ENCODE data around the gene ATF5.

Gene ATF5, protein sequence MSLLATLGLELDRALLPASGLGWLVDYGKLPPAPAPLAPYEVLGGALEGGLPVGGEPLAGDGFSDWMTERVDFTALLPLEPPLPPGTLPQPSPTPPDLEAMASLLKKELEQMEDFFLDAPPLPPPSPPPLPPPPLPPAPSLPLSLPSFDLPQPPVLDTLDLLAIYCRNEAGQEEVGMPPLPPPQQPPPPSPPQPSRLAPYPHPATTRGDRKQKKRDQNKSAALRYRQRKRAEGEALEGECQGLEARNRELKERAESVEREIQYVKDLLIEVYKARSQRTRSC

DNA sequence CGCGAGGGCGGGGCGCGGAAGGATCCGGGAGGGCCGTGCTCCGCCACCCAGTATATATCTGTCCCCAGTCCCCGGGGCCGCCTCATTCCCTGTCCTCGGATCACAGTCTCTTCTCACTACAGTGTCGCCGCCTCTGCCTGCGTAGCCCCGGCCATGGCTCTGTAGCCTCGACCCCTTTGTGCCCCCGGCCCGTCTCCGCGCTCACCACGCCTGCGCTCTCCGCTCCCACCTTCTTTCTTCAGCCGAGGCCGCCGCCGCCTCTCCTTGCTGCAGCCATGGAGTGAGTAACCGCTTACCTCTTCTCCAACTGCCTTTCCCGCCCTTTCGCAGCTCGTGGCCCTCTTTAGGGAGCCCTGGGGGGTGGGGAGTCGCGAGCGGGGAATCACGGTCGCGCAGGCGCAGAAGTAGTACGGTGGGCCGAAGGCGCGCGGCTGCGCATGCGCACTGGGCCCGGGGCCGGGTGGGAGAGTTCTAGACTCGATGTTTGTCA is at the start of gene ATF5, which contains the start of gene NUP62:
TSS of gene ATF5 (plus strand) at position 85 of the 490 bp plus-strand sequence. CDS start 1,646 bp downstream, outside the sequence.
TSS of gene NUP62 (minus strand) at position 384 of the 490 bp plus-strand sequence. CDS start 19,697 bp downstream, outside the sequence.
- DNase-seq: peak; percentile 95

DNA sequence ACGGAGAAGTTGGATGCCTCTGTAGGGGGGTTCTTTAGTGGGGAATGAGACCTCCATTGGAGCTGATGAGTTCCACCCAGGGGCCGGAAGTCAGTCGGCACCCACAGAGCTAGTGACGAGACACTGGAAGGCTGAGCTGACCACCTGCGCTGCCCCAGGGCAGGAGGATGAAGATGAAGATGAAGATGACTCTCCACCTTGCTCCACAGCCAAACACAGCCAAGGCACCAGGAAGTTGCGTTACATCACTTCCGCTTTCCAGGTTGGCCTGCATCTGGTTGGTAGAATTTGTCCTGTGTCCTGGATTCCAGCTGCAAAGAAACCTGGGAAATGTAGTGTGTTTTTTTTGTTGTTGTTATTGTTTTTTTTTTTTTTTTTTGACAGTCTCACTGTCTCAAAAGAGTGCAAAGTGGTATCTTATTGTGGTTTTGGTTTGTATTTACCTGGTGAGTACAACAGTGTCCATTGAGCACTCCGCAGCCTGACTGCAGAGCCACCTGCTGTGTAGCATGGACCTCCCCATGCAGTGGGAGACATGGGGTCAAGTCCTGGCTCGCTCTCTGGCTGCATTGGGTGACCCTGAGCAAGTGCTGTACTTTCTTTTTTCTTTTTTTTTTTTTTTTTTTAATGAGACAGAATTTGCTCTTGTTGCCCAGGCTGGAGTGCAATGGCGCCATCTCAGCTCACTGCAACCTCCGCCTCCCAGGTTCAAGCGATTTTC is 49.6 kb upstream of the ATF5 start:
- DNase-seq: no peak

DNA sequence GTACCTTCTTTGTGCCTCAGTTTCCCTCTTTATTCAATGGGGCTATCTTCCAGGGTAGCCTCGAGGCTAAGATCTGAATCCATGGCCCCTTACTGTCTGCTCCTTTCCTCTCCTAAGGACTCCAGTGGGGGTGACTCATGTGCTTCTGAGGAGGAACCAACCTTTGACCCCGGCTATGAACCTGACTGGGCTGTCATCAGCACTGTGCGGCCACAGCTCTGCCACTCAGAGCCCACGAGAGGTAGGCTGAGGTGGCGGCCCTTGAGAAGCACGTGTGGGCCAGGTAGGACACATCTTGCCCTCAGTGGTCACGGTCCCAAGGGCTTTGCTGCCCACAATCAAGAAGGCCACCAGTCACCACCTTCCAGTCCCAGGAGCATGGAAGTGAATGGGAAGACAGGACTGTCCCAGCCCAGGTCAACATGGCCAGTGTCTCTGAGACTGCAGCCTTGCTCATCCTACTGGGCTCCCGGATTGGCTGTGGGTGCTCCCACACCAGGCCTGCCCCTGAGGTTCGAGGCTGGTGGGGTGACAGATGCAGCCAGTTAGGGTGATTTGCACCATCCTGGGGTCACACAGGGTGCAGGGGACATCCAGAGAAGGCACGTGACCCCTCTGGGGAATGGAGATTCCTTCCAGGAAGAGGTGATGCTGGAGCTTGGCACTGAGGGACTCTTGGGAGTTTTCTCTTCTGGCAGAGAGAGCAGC is 48.7 kb upstream of the ATF5 start:
- no peak for DNase-seq

DNA sequence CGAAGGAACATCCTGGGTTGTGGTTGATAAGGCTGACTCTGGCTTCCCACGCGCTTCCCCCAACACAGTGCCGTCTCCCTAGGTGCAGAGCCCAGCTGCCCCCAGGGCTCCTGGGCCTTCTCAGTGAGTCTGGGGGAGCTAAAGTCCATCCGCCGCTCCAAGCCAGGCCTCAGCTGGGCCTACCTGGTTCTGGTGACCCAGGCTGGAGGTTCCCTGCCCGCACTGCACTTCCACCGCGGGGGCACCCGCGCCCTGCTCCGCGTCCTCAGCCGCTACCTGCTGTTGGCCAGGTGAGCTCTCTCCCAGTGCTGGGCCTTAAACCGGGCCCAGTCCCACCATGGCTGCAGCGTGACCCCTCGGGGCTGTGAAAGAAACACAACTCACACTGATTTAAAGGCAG is 47.8 kb upstream of the ATF5 start:
- DNase-seq: no peak

DNA sequence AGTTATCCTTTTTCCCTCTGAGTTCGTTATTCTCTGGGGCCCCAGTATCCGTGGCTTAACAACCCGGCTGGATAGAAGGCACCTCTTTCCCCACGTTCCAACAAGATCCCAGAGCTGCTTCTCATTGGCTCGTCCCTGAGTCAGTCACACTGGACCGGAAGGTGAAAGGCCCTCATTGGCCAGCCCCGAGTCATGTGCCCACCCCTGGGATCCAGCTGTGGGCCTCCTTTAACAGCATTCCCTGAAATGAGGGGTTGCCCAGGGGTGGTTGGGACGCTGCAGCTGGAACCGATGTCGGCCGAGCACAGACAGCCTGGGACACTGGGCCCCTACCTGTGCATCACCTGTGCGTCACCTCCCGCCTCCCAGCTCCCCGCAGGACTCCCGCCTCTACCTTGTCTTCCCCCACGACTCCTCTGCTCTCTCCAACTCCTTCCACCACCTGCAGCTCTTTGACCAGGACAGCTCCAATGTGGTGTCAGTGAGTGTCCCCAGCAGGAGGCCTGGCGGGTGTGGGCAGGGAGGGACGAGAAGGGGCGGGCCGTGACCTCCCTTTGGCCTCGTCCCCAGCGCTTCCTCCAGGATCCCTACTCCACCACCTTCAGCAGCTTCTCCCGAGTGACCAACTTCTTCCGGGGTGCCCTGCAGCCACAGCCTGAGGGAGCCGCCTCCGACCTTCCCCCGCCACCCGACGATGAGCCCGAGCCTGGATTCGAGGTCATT is 47.2 kb upstream of the ATF5 start:
- peak; percentile 22 for DNase-seq

DNA sequence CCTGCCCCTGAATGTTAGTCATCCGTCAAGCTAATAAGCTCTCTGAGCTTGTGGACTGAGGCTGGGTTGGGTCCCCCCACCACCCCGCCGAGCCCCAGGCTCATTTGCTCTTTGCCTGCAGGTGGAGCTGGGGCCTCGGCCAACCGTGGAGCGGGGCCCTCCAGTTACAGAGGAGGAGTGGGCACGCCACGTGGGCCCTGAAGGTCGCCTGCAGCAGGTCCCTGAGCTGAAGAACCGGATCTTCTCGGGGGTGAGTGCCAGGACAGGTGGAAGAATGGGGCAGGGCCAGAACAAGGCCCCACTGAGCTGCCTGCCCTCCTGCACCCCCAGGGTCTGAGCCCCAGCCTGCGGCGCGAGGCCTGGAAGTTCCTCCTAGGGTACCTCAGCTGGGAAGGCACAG is 46.4 kb upstream of the ATF5 start:
- peak; percentile 16 for DNase-seq

DNA sequence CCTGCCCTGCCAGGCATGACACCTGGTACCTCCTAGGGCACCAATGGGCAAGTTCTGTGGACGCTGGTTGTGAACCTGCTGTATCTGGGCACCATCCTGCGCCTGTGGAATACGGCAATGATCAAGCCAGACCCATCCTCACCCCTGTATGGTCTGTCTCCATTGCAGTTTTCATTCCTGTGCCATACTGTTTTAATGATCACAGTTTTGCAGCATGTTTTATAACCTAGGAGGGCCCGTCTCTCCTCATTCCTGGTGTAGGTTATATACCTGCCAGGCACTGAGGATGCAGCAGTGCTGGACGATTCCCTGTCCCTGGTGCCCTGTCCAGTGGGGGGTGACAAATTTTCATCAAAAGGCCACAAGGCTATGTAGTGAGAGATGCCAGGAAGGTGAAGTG is 45.9 kb upstream of the ATF5 start:
- no peak for DNase-seq

DNA sequence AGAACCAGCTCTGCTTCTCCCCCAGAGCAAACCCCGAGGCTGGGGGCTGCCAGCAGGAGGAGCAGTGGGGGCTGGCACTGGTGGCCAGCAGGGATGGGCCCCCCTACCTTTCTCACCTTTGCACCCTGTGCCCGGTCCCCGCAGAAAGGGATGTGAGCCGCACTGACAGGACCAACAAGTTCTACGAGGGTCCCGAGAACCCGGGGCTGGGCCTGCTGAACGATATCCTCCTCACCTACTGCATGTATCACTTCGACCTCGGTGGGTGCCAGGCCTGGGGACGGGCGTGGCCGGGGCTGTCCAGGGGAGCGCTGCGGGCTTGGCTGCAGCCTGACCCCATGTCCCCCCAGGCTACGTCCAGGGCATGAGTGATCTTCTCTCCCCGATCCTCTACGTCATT is 44.9 kb upstream of the ATF5 start:
- no peak for DNase-seq

DNA sequence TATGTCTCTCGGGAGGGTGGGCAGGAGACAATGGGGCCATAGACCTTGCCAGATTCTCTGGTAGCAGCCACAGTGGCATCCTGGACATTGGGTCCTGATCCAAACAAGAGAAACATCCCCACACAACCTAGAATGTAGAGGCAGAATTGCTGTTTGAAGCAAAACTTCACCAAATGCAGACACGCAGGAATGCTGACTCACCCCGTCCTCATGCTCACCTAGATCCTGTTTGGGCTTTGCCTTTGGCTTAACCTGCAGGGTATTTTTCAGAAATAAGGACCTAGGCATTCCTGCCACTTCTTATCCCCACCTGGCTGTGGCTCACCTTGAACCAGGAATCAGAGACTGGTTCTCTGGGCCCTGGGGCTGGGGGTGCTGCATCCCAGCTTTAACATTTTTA is 44.2 kb upstream of the ATF5 start:
- DNase-seq: no peak

DNA sequence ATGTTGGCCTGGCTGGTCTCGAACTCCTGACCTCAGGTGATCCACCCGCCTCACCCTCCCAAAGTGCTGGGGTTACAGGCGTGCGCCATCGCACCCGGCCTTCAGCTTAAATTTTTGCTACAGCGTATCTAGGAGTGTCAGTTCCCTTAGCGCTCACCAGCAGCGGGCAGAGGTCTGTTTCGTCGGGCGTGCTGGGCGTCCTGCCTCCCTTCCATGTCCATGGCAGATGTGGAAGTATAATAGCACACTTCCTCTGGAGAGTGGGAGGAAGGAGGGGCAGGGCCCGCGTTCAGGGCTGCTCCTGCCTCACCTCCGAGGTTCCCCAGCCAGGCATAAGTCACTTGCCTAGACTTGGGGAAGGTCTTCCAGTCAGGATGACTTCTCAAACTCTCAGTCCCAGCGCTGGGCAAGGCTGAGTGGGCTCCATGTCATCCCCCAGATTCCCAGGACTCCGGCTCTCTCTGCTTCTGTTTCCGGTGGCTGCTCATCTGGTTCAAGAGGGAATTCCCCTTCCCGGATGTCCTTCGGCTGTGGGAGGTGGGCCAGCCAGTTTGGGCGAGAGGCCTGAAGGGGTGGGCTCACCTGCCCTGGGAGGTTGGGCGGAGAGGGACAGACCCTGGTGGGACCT is 41.9 kb upstream of the ATF5 start:
- DNase-seq: no peak

DNA sequence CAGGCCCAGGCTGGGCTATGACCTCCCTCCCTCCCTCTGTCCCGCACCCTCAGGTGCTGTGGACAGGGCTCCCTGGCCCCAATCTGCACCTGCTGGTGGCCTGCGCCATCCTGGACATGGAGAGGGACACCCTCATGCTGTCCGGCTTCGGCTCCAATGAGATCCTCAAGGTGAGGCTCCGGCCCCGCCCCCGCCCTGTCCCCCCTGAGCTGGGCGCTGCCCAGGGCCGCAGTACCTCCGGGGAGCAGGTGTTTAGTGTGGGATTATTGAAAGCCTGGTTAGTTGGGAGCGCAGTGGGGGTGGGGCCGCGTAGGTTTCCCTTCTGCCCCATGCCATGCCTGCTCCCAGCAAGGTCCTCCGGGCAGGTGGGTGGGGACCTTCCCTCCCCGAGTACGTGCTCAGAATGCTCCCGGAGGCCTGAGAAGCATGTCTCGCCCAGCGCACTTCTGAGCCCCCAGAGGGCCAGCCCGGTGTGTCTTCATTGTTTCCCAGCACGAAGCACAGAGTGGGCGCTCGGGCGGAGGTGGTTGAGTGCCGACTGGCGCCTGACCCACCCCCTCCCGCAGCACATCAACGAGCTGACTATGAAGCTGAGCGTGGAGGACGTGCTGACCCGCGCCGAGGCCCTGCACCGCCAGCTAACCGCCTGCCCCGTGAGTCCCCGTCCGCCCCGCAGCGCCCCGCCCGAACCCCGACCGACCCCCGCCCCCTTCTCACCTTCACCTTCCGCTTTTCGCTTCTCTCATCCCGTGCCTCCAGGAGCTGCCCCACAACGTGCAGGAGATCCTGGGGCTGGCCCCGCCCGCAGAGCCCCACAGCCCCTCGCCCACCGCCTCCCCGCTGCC is 41.1 kb upstream of the ATF5 start:
- no peak for DNase-seq

DNA sequence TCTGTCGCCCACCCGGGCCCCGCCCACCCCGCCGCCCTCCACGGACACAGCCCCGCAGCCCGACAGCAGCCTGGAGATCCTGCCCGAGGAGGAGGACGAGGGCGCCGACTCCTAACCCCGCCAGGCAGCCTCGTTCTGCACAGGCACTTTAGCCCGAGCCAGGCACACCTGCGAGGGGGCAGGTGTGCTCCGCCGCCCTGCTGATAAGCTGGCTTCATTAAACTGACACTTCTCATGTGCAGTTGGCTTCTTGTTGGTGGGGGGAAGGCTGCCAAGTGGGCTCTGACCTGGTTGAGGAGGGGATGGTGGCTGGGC is 40.5 kb upstream of the ATF5 start:
- DNase-seq: no peak

DNA sequence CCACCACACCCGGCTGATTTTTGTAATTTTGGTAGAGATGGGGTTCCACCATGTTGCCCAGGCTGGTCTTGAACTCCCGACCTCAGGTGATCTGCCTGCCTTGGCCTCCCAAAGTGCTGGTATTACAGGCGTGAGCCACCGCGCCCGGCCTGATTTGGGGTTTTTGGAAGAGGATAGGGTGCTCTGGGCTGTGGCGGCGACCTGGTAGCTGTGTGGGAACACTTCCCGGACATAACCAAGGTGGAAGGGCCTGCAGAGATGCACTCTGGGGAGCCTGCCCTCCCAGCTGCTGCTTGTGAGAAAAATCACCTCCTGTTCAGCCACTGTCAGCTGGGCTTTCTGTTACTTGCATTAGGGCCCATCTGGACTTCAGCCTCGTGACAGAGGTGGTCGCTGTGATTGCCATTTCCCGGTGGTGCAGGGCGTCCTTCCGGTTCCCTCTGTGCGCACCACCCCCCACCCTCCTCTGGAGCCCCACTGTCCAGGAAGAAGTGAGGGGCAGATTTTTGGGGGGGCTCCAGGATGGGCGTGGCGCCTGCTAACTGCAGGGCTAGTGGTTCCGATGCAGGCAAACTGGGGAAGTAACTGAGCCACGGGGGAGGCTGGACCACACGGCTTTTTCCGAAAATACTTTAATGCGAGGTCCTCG is 39.8 kb upstream of the ATF5 start:
- no peak for DNase-seq

DNA sequence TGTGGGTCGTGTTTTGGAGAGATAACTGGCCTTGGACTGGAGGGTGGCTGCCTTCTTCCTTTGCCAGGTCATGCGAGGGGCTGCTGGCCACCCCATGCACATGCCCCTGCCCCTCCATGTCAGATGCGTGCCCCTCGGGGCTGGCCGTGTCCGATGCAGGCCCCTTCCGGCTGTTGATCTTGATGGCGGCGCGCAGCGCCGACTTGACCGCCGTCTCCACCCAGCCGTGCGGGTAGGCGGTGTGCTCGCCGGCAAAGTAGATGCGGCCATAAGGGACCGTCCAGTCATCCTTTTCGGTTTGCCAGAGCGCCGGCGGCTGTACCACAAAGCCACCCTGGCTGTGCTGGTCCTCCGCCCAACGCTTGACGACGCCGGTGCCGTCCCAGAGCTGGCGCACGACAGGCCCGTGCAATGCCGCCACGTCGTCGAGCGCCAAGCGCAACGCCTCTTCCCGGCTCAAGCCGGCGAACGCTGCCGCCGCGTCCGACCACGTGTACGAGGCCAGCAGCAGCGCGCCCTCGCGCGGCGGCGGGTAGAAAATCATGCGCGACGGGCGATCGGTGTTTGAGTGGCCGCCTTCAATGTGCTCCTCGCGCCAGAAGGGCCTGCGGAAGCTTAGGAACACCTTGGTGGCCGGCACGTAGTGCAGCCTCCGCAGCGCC is 39.2 kb upstream of the ATF5 start:
- peak; percentile 86 for DNase-seq

DNA sequence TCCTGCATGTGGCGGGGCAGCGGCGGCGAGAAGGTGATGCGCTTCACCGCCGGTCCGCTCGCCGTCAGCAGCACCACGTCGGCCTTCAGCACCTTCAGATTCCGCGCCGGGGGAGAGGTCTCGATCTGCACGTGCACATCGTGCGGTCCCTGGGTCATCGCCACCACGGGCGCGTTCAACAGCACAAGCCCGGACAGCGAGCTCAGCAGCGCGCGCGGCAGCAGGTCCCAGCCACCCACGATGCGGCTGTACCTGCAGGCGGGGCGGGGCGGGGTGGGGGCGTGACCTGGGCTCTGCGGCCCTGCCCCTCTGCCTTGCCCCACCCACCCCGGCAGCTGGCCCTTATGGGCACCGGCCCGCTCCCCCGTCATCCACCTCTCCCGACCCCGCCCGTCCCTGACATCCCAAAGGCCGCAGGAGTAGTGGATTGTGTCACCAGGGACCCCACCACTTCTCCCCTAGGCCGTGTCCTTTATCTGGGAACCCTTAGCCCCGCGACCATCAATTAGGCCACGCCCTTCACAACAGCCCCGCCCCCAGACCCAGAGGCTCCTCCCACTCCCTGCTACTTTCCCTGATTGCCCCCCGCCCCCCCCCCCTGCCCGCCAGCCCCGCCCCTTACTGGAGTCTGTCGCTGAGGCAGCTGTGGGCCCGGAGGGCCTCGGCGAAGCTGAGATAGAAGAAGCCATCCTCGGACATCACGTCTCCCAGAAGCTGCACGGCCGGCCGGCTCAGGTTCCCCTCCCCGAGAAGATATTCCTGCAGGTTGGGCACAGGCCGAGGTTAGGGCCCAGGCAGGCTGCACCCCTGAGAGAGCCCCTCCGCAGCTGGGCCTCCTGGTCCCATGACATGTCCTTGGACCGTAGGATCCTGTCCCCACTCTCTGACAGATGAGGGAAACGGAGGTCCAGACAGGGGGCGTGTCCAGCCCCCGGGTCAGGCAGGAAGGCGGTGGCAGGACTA is 38.4 kb upstream of the ATF5 start:
- DNase-seq: peak; percentile 62

DNA sequence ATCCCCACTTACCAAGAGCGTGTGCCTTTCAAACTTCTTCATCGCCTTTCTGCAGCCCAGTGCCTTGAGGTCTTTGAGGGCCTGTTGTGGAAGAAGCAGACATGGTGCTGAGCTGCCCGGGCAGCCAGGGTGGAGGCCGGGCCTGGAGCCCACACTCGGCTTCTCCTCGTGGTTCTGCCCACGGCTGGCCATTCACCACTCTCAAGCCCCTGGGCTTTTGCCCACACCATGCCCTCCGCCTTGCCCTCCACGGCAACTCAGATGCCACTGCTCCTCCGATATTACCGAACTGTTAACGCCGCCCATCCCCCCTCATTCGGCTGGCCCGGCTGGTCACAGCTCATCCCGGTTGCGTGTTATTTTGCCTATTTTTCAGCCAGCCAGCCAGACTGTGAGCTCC is 37.6 kb upstream of the ATF5 start:
- no peak for DNase-seq

DNA sequence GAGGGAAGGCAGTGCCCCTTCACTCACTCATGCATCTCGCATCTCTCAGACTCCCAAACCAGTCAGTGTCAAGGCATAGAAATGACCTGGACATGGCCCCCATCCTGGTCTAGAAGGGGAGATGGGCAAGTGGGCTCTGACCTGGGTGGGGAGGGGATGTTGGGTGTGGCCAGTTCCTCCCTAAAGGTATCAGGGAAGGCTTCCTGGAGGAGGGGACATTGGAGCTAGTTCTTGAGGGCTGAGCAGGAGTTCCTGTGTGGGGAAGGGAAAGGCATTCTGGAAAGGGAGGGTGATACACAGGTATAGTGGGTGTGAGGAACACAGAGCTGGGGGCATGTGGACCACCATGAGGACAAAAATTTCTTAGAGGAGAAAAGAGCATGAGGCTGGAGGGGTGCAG is 36.3 kb upstream of the ATF5 start:
- DNase-seq: no peak

DNA sequence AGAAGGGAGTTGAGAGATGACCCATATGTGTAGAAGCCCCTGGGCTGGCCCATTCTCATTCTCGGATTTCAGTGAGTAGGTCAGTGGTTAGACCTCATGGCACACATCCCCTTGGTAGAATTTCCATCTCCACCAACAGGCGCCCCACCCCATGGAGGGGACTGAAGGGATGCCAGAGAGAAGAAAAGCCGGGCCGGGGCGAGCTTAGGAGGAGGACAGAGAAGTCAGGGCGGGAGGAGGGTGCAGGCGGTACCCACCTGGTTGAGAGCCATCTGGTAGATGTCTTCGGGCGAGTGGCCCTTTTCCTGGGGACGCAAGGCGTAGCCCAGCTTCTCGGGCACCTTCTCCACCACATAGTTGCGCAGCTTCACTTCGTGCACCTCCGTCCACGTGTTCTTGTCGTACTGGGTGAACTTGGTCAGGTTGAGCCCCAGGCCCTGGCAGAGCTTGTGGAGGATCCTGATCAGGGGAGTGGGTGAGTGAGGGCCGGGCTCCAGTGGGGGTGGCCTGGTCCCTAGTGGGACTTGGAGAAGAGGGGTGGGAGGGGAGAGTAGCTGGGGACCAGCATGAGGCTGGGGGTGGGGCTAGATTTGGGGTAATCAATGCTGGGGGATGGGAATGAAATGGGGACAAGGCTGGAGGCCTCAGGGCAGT is 34.9 kb upstream of the ATF5 start:
- no peak for DNase-seq
